SU-DHL-6 (cell line): ENCODE measurements around the gene SNX15.

ENCODE experiments used
- EZH2phosphoT487 ChIP-seq: fragments of 200-600 bp; sonication (generic), shearing (Covaris generic); conservative IDR thresholded peaks from 2 replicates; pipeline ENCODE4 v1.6.1; 2018; ENCODE audit warnings: mild to moderate bottlenecking, antibody characterized with exemption, low read length, moderate library complexity, mixed read lengths
- TF ChIP-seq, protein P1 (sequence below): fragments of 200-600 bp; sonication (generic); IDR thresholded peaks from one replicate; pipeline ENCODE4 v1.5.1; 2017; ENCODE audit warnings: antibody characterized with exemption, mild to moderate bottlenecking, low read length, moderate library complexity; ENCODE audit not compliant: insufficient read depth, poor library complexity, severe bottlenecking

DNA sequence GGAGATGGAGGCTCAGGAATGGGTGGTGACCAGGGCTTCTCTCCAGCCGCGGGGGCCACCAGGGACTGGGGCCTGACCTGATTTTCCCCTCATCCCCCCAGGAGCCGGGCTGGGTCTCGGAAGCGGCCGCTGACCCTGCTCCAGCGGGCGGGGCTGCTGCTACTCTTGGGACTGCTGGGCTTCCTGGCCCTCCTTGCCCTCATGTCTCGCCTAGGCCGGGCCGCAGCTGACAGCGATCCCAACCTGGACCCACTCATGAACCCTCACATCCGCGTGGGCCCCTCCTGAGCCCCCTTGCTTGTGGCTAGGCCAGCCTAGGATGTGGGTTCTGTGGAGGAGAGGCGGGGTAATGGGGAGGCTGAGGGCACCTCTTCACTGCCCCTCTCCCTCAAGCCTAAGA is 60.6 kb downstream of the SNX15 start:
- TF ChIP-seq, protein P1, sequence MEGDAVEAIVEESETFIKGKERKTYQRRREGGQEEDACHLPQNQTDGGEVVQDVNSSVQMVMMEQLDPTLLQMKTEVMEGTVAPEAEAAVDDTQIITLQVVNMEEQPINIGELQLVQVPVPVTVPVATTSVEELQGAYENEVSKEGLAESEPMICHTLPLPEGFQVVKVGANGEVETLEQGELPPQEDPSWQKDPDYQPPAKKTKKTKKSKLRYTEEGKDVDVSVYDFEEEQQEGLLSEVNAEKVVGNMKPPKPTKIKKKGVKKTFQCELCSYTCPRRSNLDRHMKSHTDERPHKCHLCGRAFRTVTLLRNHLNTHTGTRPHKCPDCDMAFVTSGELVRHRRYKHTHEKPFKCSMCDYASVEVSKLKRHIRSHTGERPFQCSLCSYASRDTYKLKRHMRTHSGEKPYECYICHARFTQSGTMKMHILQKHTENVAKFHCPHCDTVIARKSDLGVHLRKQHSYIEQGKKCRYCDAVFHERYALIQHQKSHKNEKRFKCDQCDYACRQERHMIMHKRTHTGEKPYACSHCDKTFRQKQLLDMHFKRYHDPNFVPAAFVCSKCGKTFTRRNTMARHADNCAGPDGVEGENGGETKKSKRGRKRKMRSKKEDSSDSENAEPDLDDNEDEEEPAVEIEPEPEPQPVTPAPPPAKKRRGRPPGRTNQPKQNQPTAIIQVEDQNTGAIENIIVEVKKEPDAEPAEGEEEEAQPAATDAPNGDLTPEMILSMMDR = no peak
- no peak for TF ChIP-seq EZH2phosphoT487
